H1 (cell line): ENCODE results near the gene NPTX1. TPM values are rescaled to one million over a fixed set of nuclear protein-coding genes. Genes with fewer than 3 reads are reported as not detected.
A peak's percentile ranks its signal among the peaks of the same experiment; 100 is the strongest.

ENCODE experiments used
- CTCF ChIA-PET: fragments of 300-600 bp; sonication (Branson Sonifier 250); formaldehyde crosslinking; loops from one replicate; lab custom pipeline; 2021; ENCODE audit not compliant: partially characterized antibody; lab: Charles Lee
- POLR2A ChIA-PET: fragments of 300-600 bp; sonication (Branson Sonifier 250); formaldehyde crosslinking; loops from one replicate; lab custom pipeline; 2021; ENCODE audit warnings: inconsistent platforms; ENCODE audit not compliant: partially characterized antibody; lab: Charles Lee
- DNase-seq, 2 experiments: peaks; one replicate each; pipeline versions ENCODE4 v3.0.0 to v3.0.0-alpha.2; 2010 to 2022; ENCODE audit warnings: low spot score in 2 of 2, low read depth in 1 of 2, mixed read lengths in 1 of 2
- FAIRE-seq: peaks from 2 replicates; lab custom pipeline; 2011; peaks lifted over from hg19 to GRCh38; lab: Jason Lieb, UNC
- H2AFZ ChIP-seq: 2 replicates; pipeline ENCODE4 v1.8.1; 2012; ENCODE audit warnings: low read length, inconsistent platforms
- H2AK5ac ChIP-seq: 2 replicates; pipeline ENCODE4 v1.6.1; 2013; ENCODE audit warnings: low read depth, low read length
- H2BK120ac ChIP-seq: replicated peaks from 2 replicates; pipeline ENCODE3; 2013; ENCODE audit warnings: low read depth, low read length, inconsistent platforms
- H2BK12ac ChIP-seq: 2 replicates; pipeline ENCODE4 v1.6.1; 2013; ENCODE audit warnings: low read depth, low read length
- H2BK15ac ChIP-seq: 2 replicates; pipeline ENCODE4 v1.6.1; 2013; ENCODE audit warnings: low read length
- H2BK20ac ChIP-seq: 2 replicates; pipeline ENCODE4 v1.6.1; 2013; ENCODE audit warnings: low read length
- H2BK5ac ChIP-seq: 2 replicates; pipeline ENCODE4 v1.6.1; 2013; ENCODE audit warnings: low read depth, low read length
- H3K14ac ChIP-seq: 2 replicates; pipeline ENCODE4 v1.6.1; 2013; ENCODE audit warnings: inconsistent platforms; ENCODE audit not compliant: insufficient read length
- H3K18ac ChIP-seq: 2 replicates; pipeline ENCODE4 v1.6.1; 2013; ENCODE audit warnings: low read length; ENCODE audit errors: extremely low read depth
- H3K23ac ChIP-seq: 2 replicates; pipeline ENCODE4 v1.6.1; 2013; ENCODE audit warnings: inconsistent platforms; ENCODE audit not compliant: insufficient read length
- H3K23me2 ChIP-seq: 2 replicates; pipeline ENCODE4 v1.6.1; 2013; ENCODE audit warnings: low read depth, low read length
- H3K27ac ChIP-seq: 2 replicates; pipeline ENCODE4 v1.6.1; 2011; ENCODE audit warnings: low read depth, low read length, inconsistent platforms
- H3K27me3 ChIP-seq, 4 experiments: replicated peaks in 1 of 4; 1 replicate in 1 of 4; 2 replicates in 3 of 4; pipeline versions ENCODE4 v1.6.1 to v1.8.1; 2011 to 2013; ENCODE audit warnings: low read length in 3 of 4, mild to moderate bottlenecking in 3 of 4, inconsistent platforms in 2 of 4, mixed read lengths in 2 of 4, moderate library complexity in 1 of 4; ENCODE audit not compliant: control insufficient read depth in 3 of 4, insufficient read depth in 3 of 4; ENCODE audit errors: extremely low read depth in 1 of 4
- H3K36me3 ChIP-seq, 4 experiments: 2 replicates each; pipeline versions ENCODE4 v1.6.1 to v1.8.1; 2011 to 2013; ENCODE audit warnings: mild to moderate bottlenecking in 4 of 4, low read length in 3 of 4, moderate library complexity in 2 of 4, control low read depth in 1 of 4, inconsistent platforms in 1 of 4; ENCODE audit not compliant: insufficient read depth in 4 of 4, control insufficient read depth in 2 of 4
- H3K4ac ChIP-seq: replicated peaks from 2 replicates; pipeline ENCODE3; 2013; ENCODE audit warnings: low read length, low read depth, mixed read lengths, inconsistent platforms; ENCODE audit not compliant: insufficient read length
- H3K4me1 ChIP-seq, 4 experiments: replicated peaks in 1 of 4; 1 replicate in 1 of 4; 2 replicates in 3 of 4; pipeline versions ENCODE4 v1.6.1 to v1.8.1; 2011 to 2013; ENCODE audit warnings: low read length in 3 of 4, inconsistent platforms in 2 of 4, mixed read lengths in 1 of 4; ENCODE audit not compliant: insufficient read depth in 4 of 4, control insufficient read depth in 3 of 4
- H3K4me2 ChIP-seq, 2 experiments: 2 replicates each; pipeline versions ENCODE4 v1.6.1 to v1.8.1; 2011 to 2013; ENCODE audit warnings: low read depth in 2 of 2, low read length in 2 of 2, control low read depth in 1 of 2, inconsistent platforms in 1 of 2, mild to moderate bottlenecking in 1 of 2; ENCODE audit not compliant: insufficient read depth in 1 of 2
- H3K4me3 ChIP-seq, 4 experiments: fragments of 200-600, 300-600 bp in 1 of 4; sonication (generic), shearing (Covaris generic), sonication (Bioruptor Twin) in 1 of 4; 2 replicates each; pipeline versions ENCODE4 v1.5.1 to v1.8.1; 2011 to 2016; ENCODE audit warnings: low read length in 4 of 4, low read depth in 3 of 4, control low read depth in 2 of 4, inconsistent platforms in 2 of 4, mild to moderate bottlenecking in 2 of 4, mixed read lengths in 1 of 4, moderate library complexity in 1 of 4; ENCODE audit not compliant: insufficient read depth in 2 of 4; ENCODE audit errors: extremely low read depth in 1 of 4
- H3K56ac ChIP-seq: replicated peaks from 2 replicates; pipeline ENCODE3; 2013; ENCODE audit warnings: low read depth, mild to moderate bottlenecking, mixed read lengths, low read length, inconsistent platforms; ENCODE audit not compliant: insufficient read length
- H3K79me1 ChIP-seq: 2 replicates; pipeline ENCODE4 v1.6.1; 2013; ENCODE audit warnings: low read depth, low read length, control low read depth
- H3K79me2 ChIP-seq, 2 experiments: 2 replicates each; pipeline versions ENCODE4 v1.6.1 to v1.8.1; 2012 to 2013; ENCODE audit warnings: low read length in 2 of 2, mild to moderate bottlenecking in 2 of 2, inconsistent platforms in 1 of 2; ENCODE audit not compliant: insufficient read depth in 2 of 2, control insufficient read depth in 1 of 2
- H3K9ac ChIP-seq, 4 experiments: replicated peaks in 1 of 4; 1 replicate in 1 of 4; 2 replicates in 3 of 4; pipeline versions ENCODE4 v1.6.1 to v1.8.1; 2011 to 2013; ENCODE audit warnings: low read depth in 3 of 4, low read length in 3 of 4, control low read depth in 2 of 4, mild to moderate bottlenecking in 2 of 4, moderate library complexity in 2 of 4, inconsistent platforms in 1 of 4; ENCODE audit errors: extremely low read depth in 1 of 4
- H3K9me3 ChIP-seq, 2 experiments: 2 replicates each; pipeline versions ENCODE4 v1.6.1 to v1.8.1; 2012 to 2013; ENCODE audit warnings: mild to moderate bottlenecking in 2 of 2, moderate library complexity in 2 of 2, control low read depth in 1 of 2, inconsistent platforms in 1 of 2, low read depth in 1 of 2, low read length in 1 of 2, mixed read lengths in 1 of 2; ENCODE audit not compliant: insufficient read depth in 2 of 2
- H4K20me1 ChIP-seq, 2 experiments: replicated peaks in 1 of 2; 2 replicates each; pipeline versions ENCODE3 to v1.8.1; 2011 to 2013; ENCODE audit warnings: inconsistent platforms in 2 of 2, low read length in 2 of 2, mild to moderate bottlenecking in 1 of 2; ENCODE audit not compliant: insufficient read depth in 2 of 2, control insufficient read depth in 1 of 2
- H4K5ac ChIP-seq: 2 replicates; pipeline ENCODE4 v1.6.1; 2013; ENCODE audit warnings: low read length, low read depth, mixed read lengths, inconsistent platforms; ENCODE audit not compliant: insufficient read length
- H4K8ac ChIP-seq: 2 replicates; pipeline ENCODE4 v1.8.0; 2013; ENCODE audit warnings: mild to moderate bottlenecking, moderate library complexity, low read length, inconsistent platforms; ENCODE audit not compliant: insufficient read depth; ENCODE audit errors: extremely low read depth
- H4K91ac ChIP-seq: replicated peaks from 2 replicates; pipeline ENCODE3; 2013; ENCODE audit warnings: low read length, mixed read lengths, inconsistent platforms; ENCODE audit not compliant: insufficient read length
- CBX5 ChIP-seq: fragments of 300-800, 300-1000 bp; sonication (generic); IDR thresholded peaks from 2 replicates; pipeline ENCODE4 v1.7.1; 2016; ENCODE audit warnings: antibody characterized with exemption, low read length, low read depth
- EZH2 ChIP-seq: fragments of 200-600 bp; sonication (generic); IDR thresholded peaks from 2 replicates; pipeline ENCODE4 v1.7.1; 2012; ENCODE audit warnings: low read depth, mild to moderate bottlenecking, moderate library complexity, low read length, inconsistent platforms; ENCODE audit not compliant: severe bottlenecking
- PHF8 ChIP-seq: fragments of 200-600 bp; sonication (generic); conservative IDR thresholded peaks from 2 replicates; pipeline ENCODE4 v1.7.1; 2012; ENCODE audit warnings: low read depth, mild to moderate bottlenecking, inconsistent platforms, low read length, moderate library complexity
- SRF ChIP-seq: IDR thresholded peaks from 2 replicates; pipeline ENCODE4 v1.6.1; 2011; ENCODE audit warnings: mild to moderate bottlenecking, low read depth, low read length, moderate library complexity
- TAF1 ChIP-seq: IDR thresholded peaks from 2 replicates; pipeline ENCODE4 v1.6.1; 2011; ENCODE audit warnings: mild to moderate bottlenecking, low read depth, low read length
- TBP ChIP-seq: IDR thresholded peaks from 2 replicates; pipeline ENCODE4 v1.6.1; 2011; ENCODE audit warnings: low read depth, low read length, improper control_type of control experiment
- YY1 ChIP-seq: IDR thresholded peaks from 2 replicates; pipeline ENCODE4 v1.6.1; 2011; ENCODE audit warnings: low read depth, mild to moderate bottlenecking, low read length
- WGBS, 2 experiments: shearing (Covaris generic) in 1 of 2; methylation state at CpG; one replicate each; pipeline versions ENCODE4 v1.1.6 to v1.1.7; 2013 to 2015; ENCODE audit warnings: low lambda C conversion rate in 2 of 2, mixed read lengths in 2 of 2, inconsistent platforms in 1 of 2, low coverage in 1 of 2, missing lambda C conversion rate in 1 of 2; ENCODE audit not compliant: insufficient replicate concordance in 2 of 2, insufficient coverage in 1 of 2, insufficient read length in 1 of 2; ENCODE audit errors: extremely low coverage in 1 of 2, missing lambda C conversion rate in 1 of 2; 5-methylcytosine and 5-hydroxymethylcytosine counted together
- polyA plus RNA-seq, 7 experiments: library from polyadenylated mRNA; depleted of rRNA in 3 of 7; stranded (reverse) in 5 of 7; unstranded in 2 of 7; fragments of >200 nt in 5 of 7; fragments of 200-250 nt in 2 of 7; gene quantifications; 1 replicate in 5 of 7; 2 replicates in 1 of 7; 4 replicates in 1 of 7; pipeline versions ENCODE4 v1.2.1 to v1.2.3, GENCODE V29; 2011 to 2013; ENCODE audit warnings: missing spikeins in 2 of 7, mixed read lengths in 2 of 7
- total RNA-seq: library from RNA; stranded (reverse); fragmentation: NEBNext Ultra II Directional; extraction: Animal tissue kit (Norgen Biotek cat#: 25700); gene quantifications from 2 replicates; pipeline ENCODE4 v1.2.1, GENCODE V29; 2021
- TF ChIP-seq, protein P1 (sequence below): IDR thresholded peaks from 2 replicates; pipeline ENCODE4 v1.6.1; 2011; ENCODE audit warnings: low read length, improper control_type of control experiment
- TF ChIP-seq, protein P2 (sequence below): IDR thresholded peaks from 2 replicates; pipeline ENCODE4 v1.6.1; 2012; ENCODE audit warnings: low read length, inconsistent platforms

The NPTX1 gene
- total and polyA plus RNA-seq, 2 of the 8 experiments (the other 6 are each of a cell fraction or from before 2014, with no cell fraction given): 12.0 to 17.9 TPM

DNA sequence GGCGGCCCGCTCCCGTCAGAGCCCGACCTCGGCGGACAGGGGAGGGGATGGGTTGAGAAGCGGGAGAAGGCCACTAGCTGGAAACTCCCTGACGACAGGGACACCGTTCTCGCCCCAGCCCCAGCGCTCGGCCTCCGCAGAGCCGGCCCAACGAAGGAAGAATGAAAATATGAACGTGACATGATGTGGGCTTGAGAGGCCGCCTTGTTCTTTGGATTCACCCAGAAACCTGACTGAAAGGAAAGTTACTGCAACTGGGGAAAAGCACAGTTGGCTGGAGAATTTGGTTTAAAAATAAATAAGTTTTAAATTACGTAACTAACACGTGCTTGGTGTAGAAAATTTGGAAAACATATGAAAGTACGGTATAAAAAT lies 21.1 kb downstream of the NPTX1 start:
- Histone ChIP-seq H3K4me3 (peak overlapping the region; percentile 56 to 81 (median 78)), H3K56ac (no peak overlapping the region), H3K9ac (peak overlapping the region in 3 of 4 experiments; percentile 65 to 93 (median 90); a peak in 5 of 7 replicates), H4K20me1 (no peaks in the 10 kb centered on the region), H3K27me3 (peaks cover 0 to 13% (median 9%) of the 10 kb centered on the region in 4 experiments; a peak in 5 of 7 replicates), H2BK15ac (no peak overlapping the region), H3K27ac (peak overlapping the region; percentile 63; the same call in 1 of the 2 replicates), H2AK5ac (no peak overlapping the region), H4K5ac (peak overlapping the region; percentile 87), H3K9me3 (no peaks in the 10 kb centered on the region), H2BK5ac (no peak overlapping the region), H3K18ac (peak overlapping the region; percentile 90; the same call in 1 of the 2 replicates), H3K4me1 (peaks cover 0 to 7% (median 3%) of the 10 kb centered on the region in 4 experiments; a peak in 4 of 7 replicates), H3K36me3 (no peaks in the 10 kb centered on the region), H3K79me2 (no peaks in the 10 kb centered on the region), H3K4me2 (peak overlapping the region; percentile 76 to 97), H3K14ac (no peak overlapping the region), H2BK20ac (no peak overlapping the region), H2BK12ac (no peak overlapping the region), H3K4ac (no peak overlapping the region), H3K23ac (no peak overlapping the region), H3K23me2 (peaks cover 8% of the 10 kb centered on the region), H2AFZ (no peak overlapping the region), H2BK120ac (no peak overlapping the region), H3K79me1 (no peaks in the 10 kb centered on the region), H4K91ac (peak overlapping the region; percentile 73), H4K8ac (no peak overlapping the region; the same call in 1 of the 2 replicates)
- WGBS, 2 experiments: 7% methylated on average over 20 of the region's 20 CpGs; no CpG with 5 or more reads in 1 of the 2 experiments
- CTCF ChIA-PET: interaction anchor here (0.8 to 2.3 kb wide), 7 partner anchors 20 to 198 kb away, joined by 3 to 6 read pairs (median 4); no protein-coding TSS in a partner anchor
- DNase-seq: no peak
- TF ChIP-seq TBP: no peak
- no peak for TF ChIP-seq SRF
- TF ChIP-seq EZH2: peak; percentile 11
- TF ChIP-seq YY1: no peak
- no peak for TF ChIP-seq TAF1
- TF ChIP-seq PHF8: no peak
- no peak for TF ChIP-seq CBX5
- TF ChIP-seq, protein P1, sequence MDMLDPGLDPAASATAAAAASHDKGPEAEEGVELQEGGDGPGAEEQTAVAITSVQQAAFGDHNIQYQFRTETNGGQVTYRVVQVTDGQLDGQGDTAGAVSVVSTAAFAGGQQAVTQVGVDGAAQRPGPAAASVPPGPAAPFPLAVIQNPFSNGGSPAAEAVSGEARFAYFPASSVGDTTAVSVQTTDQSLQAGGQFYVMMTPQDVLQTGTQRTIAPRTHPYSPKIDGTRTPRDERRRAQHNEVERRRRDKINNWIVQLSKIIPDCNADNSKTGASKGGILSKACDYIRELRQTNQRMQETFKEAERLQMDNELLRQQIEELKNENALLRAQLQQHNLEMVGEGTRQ: no peak
- TF ChIP-seq, protein P2, sequence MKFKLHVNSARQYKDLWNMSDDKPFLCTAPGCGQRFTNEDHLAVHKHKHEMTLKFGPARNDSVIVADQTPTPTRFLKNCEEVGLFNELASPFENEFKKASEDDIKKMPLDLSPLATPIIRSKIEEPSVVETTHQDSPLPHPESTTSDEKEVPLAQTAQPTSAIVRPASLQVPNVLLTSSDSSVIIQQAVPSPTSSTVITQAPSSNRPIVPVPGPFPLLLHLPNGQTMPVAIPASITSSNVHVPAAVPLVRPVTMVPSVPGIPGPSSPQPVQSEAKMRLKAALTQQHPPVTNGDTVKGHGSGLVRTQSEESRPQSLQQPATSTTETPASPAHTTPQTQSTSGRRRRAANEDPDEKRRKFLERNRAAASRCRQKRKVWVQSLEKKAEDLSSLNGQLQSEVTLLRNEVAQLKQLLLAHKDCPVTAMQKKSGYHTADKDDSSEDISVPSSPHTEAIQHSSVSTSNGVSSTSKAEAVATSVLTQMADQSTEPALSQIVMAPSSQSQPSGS: no peak
- POLR2A ChIA-PET: interaction anchor here (0.8 to 3.8 kb wide), 16 partner anchors 9 to 514 kb away, joined by 3 to 35 read pairs (median 6); partner anchors contain the start of genes ENDOV, NPTX1 and RPTOR
- FAIRE-seq: no peak
